Astrocyte (in vitro differentiated cells and primary cell): ENCODE data around the gene ZBTB16. TPM values are rescaled to one million over a fixed set of nuclear protein-coding genes. Genes with fewer than 3 reads are reported as not detected.

Experiments
- DNase-seq: peaks from one replicate; pipeline ENCODE4 v3.0.0-alpha.2; 2010; ENCODE audit warnings: low read depth
- FAIRE-seq: peaks from 2 replicates; lab custom pipeline; 2011; peaks lifted over from hg19 to GRCh38; lab: Jason Lieb, UNC
- H2AFZ ChIP-seq: 2 replicates; pipeline ENCODE4 v1.6.0; 2012; ENCODE audit warnings: low read depth, low read length, inconsistent platforms
- H3K27ac ChIP-seq: 2 replicates; pipeline ENCODE4 v1.5.1; 2011; ENCODE audit warnings: low read depth, low read length, inconsistent platforms
- H3K27me3 ChIP-seq: 2 replicates; pipeline ENCODE4 v1.6.0; 2011; ENCODE audit warnings: low read length, inconsistent platforms; ENCODE audit not compliant: insufficient read depth
- H3K36me3 ChIP-seq: 2 replicates; pipeline ENCODE4 v1.5.1; 2011; ENCODE audit warnings: low read length, inconsistent platforms; ENCODE audit not compliant: insufficient read depth
- H3K4me1 ChIP-seq: 2 replicates; pipeline ENCODE4 v1.5.1; 2011; ENCODE audit warnings: low read length, inconsistent platforms; ENCODE audit not compliant: insufficient read depth
- H3K4me2 ChIP-seq: 2 replicates; pipeline ENCODE4 v1.6.0; 2012; ENCODE audit warnings: low read length, inconsistent platforms
- H3K4me3 ChIP-seq: 2 replicates; pipeline ENCODE4 v1.5.1; 2011; ENCODE audit warnings: low read depth, mild to moderate bottlenecking, low read length, inconsistent platforms; ENCODE audit not compliant: insufficient read depth
- H3K79me2 ChIP-seq: 2 replicates; pipeline ENCODE4 v1.6.0; 2012; ENCODE audit warnings: mild to moderate bottlenecking, low read length, inconsistent platforms; ENCODE audit not compliant: insufficient read depth
- H3K9ac ChIP-seq: 2 replicates; pipeline ENCODE4 v1.6.0; 2012; ENCODE audit warnings: mild to moderate bottlenecking, low read length, inconsistent platforms
- H3K9me3 ChIP-seq: 2 replicates; pipeline ENCODE4 v1.5.1; 2012; ENCODE audit warnings: low read depth, mild to moderate bottlenecking, low read length, inconsistent platforms; ENCODE audit not compliant: insufficient read depth
- H4K20me1 ChIP-seq: 2 replicates; pipeline ENCODE4 v1.6.0; 2012; ENCODE audit warnings: low read length, inconsistent platforms; ENCODE audit not compliant: insufficient read depth
- H3K27ac Mint-ChIP-seq: one replicate; pipeline ENCODE4 v1.8.0; 2021; ENCODE audit warnings: mild to moderate bottlenecking, mixed read lengths; ENCODE audit not compliant: unreplicated experiment
- H3K27me3 Mint-ChIP-seq: one replicate; pipeline ENCODE4 v1.8.0; 2021; ENCODE audit warnings: low read depth, mixed read lengths; ENCODE audit not compliant: unreplicated experiment
- H3K36me3 Mint-ChIP-seq: one replicate; pipeline ENCODE4 v1.8.0; 2021; ENCODE audit warnings: low read depth, mixed read lengths; ENCODE audit not compliant: unreplicated experiment
- H3K4me1 Mint-ChIP-seq: one replicate; pipeline ENCODE4 v1.8.0; 2021; ENCODE audit warnings: low read depth, mixed read lengths; ENCODE audit not compliant: unreplicated experiment
- H3K4me3 Mint-ChIP-seq: one replicate; pipeline ENCODE4 v1.8.0; 2021; ENCODE audit warnings: mild to moderate bottlenecking, moderate library complexity, mixed read lengths; ENCODE audit not compliant: unreplicated experiment
- H3K9me3 Mint-ChIP-seq: one replicate; pipeline ENCODE4 v1.8.0; 2021; ENCODE audit warnings: mild to moderate bottlenecking, mixed read lengths; ENCODE audit not compliant: unreplicated experiment
- CTCF ChIP-seq: IDR thresholded peaks from 2 replicates; pipeline ENCODE4 v1.5.1; 2011; ENCODE audit warnings: low read depth, mild to moderate bottlenecking, inconsistent platforms, low read length, moderate library complexity; ENCODE audit not compliant: insufficient read depth
- EZH2 ChIP-seq: IDR thresholded peaks from 2 replicates; pipeline ENCODE4 v1.6.1; 2012; ENCODE audit warnings: mild to moderate bottlenecking, low read length, inconsistent platforms; ENCODE audit not compliant: insufficient read depth
- total RNA-seq: library from RNA; stranded (reverse); gene quantifications from 2 replicates; pipeline ENCODE4 v1.2.1, GENCODE V29; 2021

ZBTB16 gene
- total RNA-seq, 1 donor from 2014 or later = 0.50 TPM

- Histone ChIP-seq H4K20me1 (no peaks in the 10 kb centered on the region), H3K9me3 (no peaks in the 10 kb centered on the region), H3K27ac (no peak overlapping the region), H3K9ac (no peak overlapping the region), H3K36me3 (no peaks in the 10 kb centered on the region), H2AFZ (no peak overlapping the region), H3K4me3 (no peak overlapping the region), H3K4me1 (no peaks in the 10 kb centered on the region), H3K27me3 (peaks cover 62% of the 10 kb centered on the region), H3K79me2 (no peaks in the 10 kb centered on the region), H3K4me2 (no peak overlapping the region)
- peaks cover 62% of the 10 kb centered on the region for H3K27me3 Mint-ChIP-seq
- DNase-seq = no peak
- no peak for FAIRE-seq
- no peak overlapping the region for H3K27ac Mint-ChIP-seq
- no peak overlapping the region for H3K4me3 Mint-ChIP-seq
- no peaks in the 10 kb centered on the region for H3K36me3 Mint-ChIP-seq
- TF ChIP-seq EZH2 (no peak), CTCF (no peak)
- peaks cover 1% of the 10 kb centered on the region for H3K9me3 Mint-ChIP-seq
- peaks cover 2% of the 10 kb centered on the region for H3K4me1 Mint-ChIP-seq
Measured at GRCh38 chr11:114232400-114233059, 173.0 kb downstream of the ZBTB16 start.

- H3K4me3 Mint-ChIP-seq = no peak overlapping the region
- no peak overlapping the region for H3K27ac Mint-ChIP-seq
- Histone ChIP-seq H3K4me1 (no peaks in the 10 kb centered on the region), H3K36me3 (no peaks in the 10 kb centered on the region), H4K20me1 (no peaks in the 10 kb centered on the region), H3K27ac (no peak overlapping the region), H3K4me2 (no peak overlapping the region), H3K9me3 (no peaks in the 10 kb centered on the region), H3K4me3 (no peak overlapping the region), H3K79me2 (no peaks in the 10 kb centered on the region), H3K9ac (no peak overlapping the region), H3K27me3 (peaks cover 56% of the 10 kb centered on the region), H2AFZ (no peak overlapping the region)
- FAIRE-seq = no peak
- peaks cover 72% of the 10 kb centered on the region for H3K27me3 Mint-ChIP-seq
- H3K9me3 Mint-ChIP-seq = no peaks in the 10 kb centered on the region
- no peak for DNase-seq
- H3K36me3 Mint-ChIP-seq = no peaks in the 10 kb centered on the region
- H3K4me1 Mint-ChIP-seq = peaks cover 2% of the 10 kb centered on the region
- no peak for TF ChIP-seq EZH2
- TF ChIP-seq CTCF = no peak
Measured at GRCh38 chr11:114233755-114234154, 174.2 kb downstream of the ZBTB16 start.

GRCh38 chr11:114236829-114237228 lies 177.3 kb downstream of the ZBTB16 start:
- Histone ChIP-seq H3K9ac (no peak overlapping the region), H3K4me1 (no peaks in the 10 kb centered on the region), H3K27ac (no peak overlapping the region), H3K79me2 (no peaks in the 10 kb centered on the region), H3K4me3 (no peak overlapping the region), H3K9me3 (no peaks in the 10 kb centered on the region), H2AFZ (no peak overlapping the region), H3K27me3 (peaks cover 31% of the 10 kb centered on the region), H3K36me3 (no peaks in the 10 kb centered on the region), H4K20me1 (no peaks in the 10 kb centered on the region), H3K4me2 (no peak overlapping the region)
- H3K4me1 Mint-ChIP-seq = peaks cover 2% of the 10 kb centered on the region
- TF ChIP-seq EZH2 (no peak), CTCF (no peak)
- H3K27me3 Mint-ChIP-seq = peaks cover 65% of the 10 kb centered on the region
- FAIRE-seq (no peak), DNase-seq (no peak)
- H3K36me3 Mint-ChIP-seq = no peaks in the 10 kb centered on the region
- H3K27ac Mint-ChIP-seq = no peak overlapping the region
- H3K4me3 Mint-ChIP-seq = no peak overlapping the region
- peaks cover 2% of the 10 kb centered on the region for H3K9me3 Mint-ChIP-seq
